WI38 (cell line): Measurements from ENCODE around the gene VCL.

Experiments
- H3K4me3 ChIP-seq: 2 replicates; pipeline ENCODE4 v1.5.1; 2011; ENCODE audit warnings: low read depth, mild to moderate bottlenecking, control low read depth, low read length
- TF ChIP-seq, protein P1 (sequence below): IDR thresholded peaks from 2 replicates; pipeline ENCODE4 v1.5.1; 2012; ENCODE audit warnings: low read depth, mild to moderate bottlenecking, control low read depth, low read length

Gene VCL

DNA sequence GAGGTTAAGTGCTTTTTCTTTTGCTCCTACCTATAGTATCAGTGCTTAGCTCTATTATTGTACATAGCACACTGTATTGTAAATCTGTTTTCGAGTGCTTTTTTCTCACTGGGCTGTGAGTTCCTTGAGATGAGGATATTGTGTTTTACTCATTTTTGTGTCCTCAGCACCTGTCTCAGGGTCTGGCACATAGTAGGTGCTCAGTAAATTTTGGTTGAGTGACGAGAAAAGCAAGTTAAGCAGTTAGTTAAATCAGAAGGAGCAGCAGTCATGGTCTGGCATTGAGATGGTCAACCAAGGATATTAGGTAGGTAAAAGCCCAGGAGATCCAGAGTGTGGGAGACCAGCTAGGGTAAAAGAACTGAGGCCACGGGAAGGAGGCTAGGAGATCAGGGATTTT is 101.5 kb downstream of the VCL start:
- TF ChIP-seq, protein P1, sequence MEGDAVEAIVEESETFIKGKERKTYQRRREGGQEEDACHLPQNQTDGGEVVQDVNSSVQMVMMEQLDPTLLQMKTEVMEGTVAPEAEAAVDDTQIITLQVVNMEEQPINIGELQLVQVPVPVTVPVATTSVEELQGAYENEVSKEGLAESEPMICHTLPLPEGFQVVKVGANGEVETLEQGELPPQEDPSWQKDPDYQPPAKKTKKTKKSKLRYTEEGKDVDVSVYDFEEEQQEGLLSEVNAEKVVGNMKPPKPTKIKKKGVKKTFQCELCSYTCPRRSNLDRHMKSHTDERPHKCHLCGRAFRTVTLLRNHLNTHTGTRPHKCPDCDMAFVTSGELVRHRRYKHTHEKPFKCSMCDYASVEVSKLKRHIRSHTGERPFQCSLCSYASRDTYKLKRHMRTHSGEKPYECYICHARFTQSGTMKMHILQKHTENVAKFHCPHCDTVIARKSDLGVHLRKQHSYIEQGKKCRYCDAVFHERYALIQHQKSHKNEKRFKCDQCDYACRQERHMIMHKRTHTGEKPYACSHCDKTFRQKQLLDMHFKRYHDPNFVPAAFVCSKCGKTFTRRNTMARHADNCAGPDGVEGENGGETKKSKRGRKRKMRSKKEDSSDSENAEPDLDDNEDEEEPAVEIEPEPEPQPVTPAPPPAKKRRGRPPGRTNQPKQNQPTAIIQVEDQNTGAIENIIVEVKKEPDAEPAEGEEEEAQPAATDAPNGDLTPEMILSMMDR = no peak
- H3K4me3 ChIP-seq = no peak overlapping the region

DNA sequence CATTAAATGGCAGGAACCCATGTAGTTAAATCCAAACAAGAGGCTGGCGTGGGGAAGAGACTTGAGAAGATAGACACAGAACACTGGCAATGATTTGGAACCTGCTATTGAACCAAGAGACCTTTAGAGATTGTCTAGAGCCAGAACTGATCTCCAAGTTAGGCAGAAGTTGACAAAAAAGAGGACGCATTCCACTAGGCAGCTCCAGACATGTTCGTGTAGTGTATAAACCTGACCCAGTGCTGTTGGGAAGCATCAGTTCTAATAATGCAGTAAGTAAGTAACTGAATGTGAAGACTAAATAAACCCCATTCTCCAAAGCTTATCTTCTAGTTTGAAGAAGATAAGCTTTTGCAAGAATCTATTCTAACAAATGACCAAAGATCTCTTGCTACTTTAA is 101.9 kb downstream of the VCL start:
- TF ChIP-seq, protein P1 = no peak
- H3K4me3 ChIP-seq = no peak overlapping the region

DNA sequence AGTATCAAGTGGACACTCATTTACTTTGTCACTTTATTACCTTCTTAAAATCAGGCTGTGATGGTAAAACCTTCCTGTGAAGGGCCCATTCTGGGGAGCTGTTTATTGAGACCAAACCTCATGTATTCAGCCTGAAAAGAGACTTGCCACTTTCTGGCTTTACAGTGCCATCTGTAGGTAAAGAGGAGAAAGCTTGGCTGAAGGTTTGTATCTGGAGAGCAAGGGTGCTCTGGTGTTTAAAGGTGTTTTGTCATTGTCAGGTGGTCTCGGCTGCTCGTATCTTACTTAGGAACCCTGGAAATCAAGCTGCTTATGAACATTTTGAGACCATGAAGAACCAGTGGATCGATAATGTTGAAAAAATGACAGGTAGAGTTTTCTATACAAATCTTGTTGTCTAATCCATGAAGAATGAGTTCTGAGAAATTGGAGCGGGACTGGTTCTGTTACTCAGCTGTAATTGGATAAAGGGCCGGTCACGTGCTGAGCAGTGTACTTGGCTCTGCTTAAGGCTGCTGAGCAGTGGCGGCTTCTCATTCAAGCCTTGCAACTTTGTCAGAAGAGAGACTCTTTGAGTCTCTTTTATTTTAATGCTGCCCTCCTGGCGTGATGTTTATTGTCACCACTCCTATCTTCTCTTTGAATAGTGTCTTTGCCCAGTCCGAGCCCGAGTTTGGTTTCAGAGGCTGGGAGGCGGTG is 105.8 kb downstream of the VCL start:
- no peak overlapping the region for H3K4me3 ChIP-seq
- TF ChIP-seq, protein P1 = no peak

DNA sequence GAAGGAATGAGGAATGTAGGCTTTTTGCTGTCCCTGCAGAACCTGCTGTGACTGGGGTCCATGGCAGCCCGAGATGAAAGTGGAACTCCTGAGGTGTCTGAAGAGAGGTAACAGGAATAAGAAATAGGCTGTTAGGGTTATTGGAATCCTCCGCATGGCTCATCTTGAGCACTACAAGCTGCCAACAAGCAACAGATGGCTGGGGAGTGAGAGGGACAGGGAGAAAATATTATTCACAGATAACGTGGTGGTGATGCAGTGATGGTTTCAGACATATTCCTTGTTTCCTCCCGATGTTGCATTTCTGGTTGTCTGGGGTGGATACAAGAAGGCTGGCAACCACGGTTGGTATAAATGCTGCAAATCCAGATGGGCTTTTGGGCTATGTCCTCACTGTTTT is 106.6 kb downstream of the VCL start:
- TF ChIP-seq, protein P1 = no peak
- H3K4me3 ChIP-seq = no peak overlapping the region

DNA sequence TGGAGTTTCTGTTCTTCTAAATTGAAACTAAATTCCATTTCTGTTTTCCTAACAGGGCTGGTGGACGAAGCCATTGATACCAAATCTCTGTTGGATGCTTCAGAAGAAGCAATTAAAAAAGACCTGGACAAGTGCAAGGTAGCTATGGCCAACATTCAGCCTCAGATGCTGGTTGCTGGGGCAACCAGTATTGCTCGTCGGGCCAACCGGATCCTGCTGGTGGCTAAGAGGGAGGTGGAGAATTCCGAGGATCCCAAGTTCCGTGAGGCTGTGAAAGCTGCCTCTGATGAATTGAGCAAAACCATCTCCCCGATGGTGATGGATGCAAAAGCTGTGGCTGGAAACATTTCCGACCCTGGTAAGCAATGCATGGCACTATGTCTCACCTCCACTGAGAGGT is 107.1 kb downstream of the VCL start:
- TF ChIP-seq, protein P1 = no peak

DNA sequence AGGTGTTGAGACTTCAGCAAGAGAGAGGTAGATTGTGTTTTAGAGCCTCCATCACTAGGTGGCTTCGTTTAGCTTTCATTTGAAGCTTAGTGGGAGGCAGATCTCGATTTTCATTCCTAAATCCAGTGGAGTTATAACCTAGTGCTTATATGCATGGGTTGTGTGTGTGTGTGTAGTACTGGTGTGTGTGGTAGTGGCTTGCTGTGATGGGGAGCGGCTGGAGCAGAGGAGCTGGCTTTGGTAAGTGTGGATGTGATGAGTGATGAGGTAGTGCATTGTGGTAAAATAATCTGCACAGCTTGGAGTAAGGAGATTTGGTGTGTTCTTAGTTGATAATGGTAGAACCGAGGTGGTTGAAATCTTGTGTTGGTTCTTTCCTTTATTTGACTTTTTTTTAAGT is 109.5 kb downstream of the VCL start:
- TF ChIP-seq, protein P1 = no peak

More for the DNA sequence above, 107.1 kb downstream of the VCL start:
- H3K4me3 ChIP-seq = no peak overlapping the region

DNA sequence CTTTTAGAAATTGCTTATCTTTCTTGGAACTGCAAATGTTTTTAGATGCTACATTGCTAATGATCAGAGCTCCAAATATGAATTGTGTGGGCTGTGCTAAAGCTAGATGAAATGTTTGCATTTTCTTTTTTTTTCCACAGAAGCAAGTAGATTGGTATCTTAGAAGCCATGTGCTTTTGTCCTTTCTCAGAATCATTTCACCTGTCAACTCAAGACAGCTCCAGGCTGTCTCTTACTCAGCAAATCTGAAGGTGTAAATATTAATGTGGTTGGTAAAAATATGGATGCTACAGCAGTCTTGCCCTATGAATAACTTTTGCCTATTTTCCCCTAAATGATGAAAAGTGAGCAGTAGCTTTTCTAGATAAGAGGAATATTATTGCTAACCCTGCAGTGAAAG is 111.5 kb downstream of the VCL start:
- TF ChIP-seq, protein P1 = no peak
- no peak overlapping the region for H3K4me3 ChIP-seq

More for the DNA sequence above, 109.5 kb downstream of the VCL start:
- no peak overlapping the region for H3K4me3 ChIP-seq
